GM21576 (cell line): Measurements from ENCODE around the gene TIMM50.

Experiments
- ATAC-seq: cut with Tn5 transposase; IDR thresholded peaks from one replicate; pipeline ENCODE4 v1.9.1; 2021; ENCODE audit warnings: mild to moderate bottlenecking, moderate library complexity; ENCODE audit not compliant: unreplicated experiment

TIMM50 gene

DNA sequence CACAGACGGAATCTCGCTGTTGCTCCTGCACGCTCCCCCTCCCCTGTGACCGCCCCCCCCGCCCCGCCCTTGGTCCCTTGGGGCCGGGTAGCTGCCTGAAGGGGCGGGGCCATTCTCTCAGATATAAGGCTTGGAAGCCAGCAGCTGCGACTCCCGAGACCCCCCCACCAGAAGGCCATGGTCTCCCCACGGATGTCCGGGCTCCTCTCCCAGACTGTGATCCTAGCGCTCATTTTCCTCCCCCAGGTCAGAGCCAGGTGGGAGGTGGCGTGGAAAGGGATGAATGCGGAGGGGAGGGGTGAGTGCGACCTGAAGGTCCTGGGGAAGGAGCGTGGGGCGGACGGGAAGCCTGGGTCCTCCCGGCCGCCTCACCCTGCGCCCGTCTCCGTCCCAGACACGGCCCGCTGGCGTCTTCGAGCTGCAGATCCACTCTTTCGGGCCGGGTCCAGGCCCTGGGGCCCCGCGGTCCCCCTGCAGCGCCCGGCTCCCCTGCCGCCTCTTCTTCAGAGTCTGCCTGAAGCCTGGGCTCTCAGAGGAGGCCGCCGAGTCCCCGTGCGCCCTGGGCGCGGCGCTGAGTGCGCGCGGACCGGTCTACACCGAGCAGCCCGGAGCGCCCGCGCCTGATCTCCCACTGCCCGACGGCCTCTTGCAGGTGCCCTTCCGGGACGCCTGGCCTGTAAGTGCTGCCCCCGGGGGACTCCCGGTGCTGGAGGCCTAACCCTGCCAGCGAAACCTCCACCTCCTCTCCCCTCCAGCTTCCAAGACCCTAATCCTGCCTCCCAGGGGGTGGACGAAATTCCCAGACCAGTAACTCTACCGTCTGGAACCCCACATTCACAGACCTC, 18.4 kb downstream of the TIMM50 start, which contains the start of gene DLL3:
DLL3 (plus strand) TSS at position 150 of the 845 bp plus-strand sequence; CDS start at position 178, 28 bp downstream.
- ATAC-seq, result no peak

DNA sequence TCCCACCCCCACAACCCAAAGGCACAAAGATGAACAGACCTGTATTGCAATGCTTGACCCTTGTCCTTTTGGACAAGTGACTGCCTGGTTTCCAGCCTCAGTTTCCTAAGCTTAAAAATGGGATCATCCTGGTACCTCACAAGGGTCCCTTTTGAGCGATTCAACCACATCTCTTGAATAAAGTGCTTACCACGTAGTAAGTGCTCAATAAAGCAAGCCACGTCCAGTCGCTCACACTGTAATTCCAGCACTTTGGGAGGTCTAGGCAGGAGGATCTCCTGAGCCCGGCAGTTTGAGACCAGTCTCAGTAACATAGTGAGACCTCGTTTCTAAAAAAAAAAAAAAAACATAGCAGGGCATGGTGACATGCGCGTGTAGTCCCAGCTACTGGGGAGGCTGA, 19.3 kb downstream of the TIMM50 start:
- no peak for ATAC-seq

DNA sequence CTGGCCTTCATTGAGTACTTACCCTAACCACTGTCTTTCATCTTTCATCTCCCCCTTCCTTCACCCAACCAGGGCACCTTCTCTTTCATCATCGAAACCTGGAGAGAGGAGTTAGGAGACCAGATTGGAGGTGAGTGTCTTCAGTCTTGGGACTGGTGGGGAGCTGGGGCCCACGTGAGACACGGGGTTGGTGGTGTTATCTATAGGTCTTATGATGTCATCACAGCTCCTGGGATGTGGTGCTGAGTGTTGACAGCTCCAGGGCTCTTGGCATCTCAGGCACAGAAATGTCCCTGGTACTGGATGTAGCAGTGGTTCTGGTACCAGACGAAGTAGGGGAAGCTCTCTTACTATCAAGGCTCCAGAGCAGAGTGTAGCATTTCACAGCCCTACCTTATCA, 19.9 kb downstream of the TIMM50 start:
- ATAC-seq, result no peak

DNA sequence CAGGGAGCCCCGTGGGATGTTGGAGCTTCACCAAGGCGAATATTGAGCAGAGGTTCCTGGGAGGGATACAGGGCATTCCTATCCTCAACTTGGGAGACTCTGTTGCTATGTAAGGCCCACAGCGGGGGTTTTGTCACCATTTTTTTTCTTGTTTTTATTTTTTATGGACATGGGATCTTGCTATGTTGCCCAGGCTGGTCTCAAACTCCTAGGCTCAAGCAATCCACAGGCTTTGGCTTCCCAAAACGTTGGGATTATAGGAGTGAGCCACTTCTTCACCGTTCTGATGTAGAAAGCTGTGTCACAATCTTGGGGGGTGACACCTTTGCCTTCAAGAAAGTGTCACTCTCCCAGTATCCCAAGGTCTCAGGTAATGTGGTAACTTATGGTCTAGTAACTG, 20.7 kb downstream of the TIMM50 start:
- no peak for ATAC-seq

DNA sequence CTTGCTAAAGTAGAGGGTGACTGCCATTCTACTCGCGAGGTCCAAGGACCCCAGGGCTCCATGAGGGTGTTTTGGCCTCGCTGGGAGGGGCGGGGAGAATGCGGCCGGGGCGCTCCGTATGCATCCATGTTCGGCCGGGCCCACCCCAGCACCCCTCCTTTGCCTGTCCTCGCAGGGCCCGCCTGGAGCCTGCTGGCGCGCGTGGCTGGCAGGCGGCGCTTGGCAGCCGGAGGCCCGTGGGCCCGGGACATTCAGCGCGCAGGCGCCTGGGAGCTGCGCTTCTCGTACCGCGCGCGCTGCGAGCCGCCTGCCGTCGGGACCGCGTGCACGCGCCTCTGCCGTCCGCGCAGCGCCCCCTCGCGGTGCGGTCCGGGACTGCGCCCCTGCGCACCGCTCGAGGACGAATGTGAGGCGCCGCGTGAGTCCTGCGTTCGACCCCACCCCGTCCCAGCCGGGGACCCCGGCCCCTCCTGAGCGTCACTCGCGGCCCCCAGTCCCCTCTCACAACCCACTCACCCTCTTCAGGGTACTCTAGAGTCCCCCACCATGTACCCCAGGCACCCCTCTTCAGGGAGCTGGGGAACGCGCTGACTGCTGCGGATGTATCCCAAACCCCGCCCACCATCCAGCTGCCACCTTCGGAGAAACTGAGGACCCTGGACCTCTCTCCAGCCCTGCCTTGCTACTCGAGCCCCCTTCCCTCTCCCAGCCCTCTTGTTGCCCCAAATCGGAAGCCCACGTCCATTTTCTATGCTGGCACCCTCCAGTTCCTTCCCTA, 22.2 kb downstream of the TIMM50 start:
- no peak for ATAC-seq

DNA sequence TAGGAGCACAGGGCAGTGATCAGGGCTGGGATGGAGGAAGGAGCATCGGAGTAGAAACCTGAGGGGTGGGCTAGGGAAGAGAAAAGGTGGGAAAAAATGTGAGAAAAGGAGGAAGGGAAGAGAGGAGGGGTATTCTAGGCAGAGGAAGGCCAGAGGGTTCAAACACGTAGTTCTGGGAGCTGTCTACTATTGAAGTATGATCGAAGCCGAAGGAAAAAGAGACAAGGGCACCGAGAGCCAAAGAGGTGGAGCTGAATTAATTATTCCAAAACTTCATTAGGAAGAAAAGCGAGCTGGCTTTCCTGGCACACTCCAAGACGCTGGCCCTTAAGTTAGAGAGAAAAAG, 25.9 kb downstream of the TIMM50 start:
- ATAC-seq, result no peak

DNA sequence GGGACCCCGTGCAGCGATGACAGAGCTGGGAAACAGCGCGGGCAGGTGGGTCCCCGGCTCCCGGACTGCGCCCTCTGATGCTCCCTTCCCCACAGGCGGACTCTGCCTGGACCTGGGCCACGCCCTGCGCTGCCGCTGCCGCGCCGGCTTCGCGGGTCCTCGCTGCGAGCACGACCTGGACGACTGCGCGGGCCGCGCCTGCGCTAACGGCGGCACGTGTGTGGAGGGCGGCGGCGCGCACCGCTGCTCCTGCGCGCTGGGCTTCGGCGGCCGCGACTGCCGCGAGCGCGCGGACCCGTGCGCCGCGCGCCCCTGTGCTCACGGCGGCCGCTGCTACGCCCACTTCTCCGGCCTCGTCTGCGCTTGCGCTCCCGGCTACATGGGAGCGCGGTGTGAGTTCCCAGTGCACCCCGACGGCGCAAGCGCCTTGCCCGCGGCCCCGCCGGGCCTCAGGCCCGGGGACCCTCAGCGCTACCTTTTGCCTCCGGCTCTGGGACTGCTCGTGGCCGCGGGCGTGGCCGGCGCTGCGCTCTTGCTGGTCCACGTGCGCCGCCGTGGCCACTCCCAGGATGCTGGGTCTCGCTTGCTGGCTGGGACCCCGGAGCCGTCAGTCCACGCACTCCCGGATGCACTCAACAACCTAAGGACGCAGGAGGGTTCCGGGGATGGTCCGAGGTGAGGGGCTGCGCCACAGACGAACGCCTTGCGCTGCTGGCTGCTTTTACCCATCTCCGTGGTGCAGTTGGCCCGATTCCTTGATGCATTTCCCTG, 26.5 kb downstream of the TIMM50 start:
- ATAC-seq, result no peak

DNA sequence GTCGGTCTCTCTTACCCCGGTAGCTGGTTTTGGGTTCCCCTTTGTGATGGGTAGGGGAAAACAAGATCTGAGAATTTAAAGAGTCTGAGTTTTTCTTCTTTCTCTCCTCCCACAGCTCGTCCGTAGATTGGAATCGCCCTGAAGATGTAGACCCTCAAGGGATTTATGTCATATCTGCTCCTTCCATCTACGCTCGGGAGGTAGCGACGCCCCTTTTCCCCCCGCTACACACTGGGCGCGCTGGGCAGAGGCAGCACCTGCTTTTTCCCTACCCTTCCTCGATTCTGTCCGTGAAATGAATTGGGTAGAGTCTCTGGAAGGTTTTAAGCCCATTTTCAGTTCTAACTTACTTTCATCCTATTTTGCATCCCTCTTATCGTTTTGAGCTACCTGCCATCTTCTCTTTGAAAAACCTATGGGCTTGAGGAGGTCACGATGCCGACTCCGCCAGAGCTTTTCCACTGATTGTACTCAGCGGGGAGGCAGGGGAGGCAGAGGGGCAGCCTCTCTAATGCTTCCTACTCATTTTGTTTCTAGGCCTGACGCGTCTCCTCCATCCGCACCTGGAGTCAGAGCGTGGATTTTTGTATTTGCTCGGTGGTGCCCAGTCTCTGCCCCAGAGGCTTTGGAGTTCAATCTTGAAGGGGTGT, 27.2 kb downstream of the TIMM50 start:
- no peak for ATAC-seq

DNA sequence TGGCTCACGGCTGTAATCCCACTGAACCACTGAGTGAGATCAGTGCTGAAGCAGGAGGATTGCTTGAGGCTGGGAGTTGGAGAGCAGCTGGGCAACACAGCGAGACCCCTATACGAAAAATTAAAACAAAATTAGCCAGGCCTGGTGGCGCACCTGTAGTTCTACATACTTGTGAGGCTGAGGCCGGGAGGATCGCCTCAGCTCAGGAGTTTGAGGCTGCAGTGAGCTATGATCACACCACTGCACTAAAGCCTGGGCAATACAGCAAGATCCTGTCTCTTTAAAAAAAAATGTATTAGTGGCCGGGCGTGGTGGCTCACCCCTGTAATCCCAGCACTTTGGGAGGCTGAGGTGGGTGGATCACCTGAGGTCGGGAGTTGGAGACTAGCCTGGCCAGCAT, 28.0 kb downstream of the TIMM50 start:
- no peak for ATAC-seq

DNA sequence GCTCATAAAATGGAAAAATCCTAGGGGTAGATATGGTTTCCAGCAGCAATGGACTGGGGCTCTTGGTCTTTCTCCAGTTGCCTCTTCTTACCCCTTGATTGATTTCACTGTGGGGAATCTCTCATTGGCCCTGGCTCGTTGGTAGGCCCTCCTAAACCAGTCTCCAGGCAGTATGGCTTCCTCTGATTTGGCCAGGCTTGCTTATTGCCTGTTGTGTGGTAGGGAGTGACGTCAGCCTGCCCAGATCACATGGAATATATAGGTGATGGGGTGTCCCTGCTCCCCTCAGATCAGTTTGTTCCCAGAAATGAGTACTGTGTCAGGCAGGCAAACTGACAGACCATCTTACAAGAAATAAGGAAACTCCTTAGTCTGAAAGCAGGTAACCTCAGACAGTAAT, 28.6 kb downstream of the TIMM50 start:
- ATAC-seq, result no peak

DNA sequence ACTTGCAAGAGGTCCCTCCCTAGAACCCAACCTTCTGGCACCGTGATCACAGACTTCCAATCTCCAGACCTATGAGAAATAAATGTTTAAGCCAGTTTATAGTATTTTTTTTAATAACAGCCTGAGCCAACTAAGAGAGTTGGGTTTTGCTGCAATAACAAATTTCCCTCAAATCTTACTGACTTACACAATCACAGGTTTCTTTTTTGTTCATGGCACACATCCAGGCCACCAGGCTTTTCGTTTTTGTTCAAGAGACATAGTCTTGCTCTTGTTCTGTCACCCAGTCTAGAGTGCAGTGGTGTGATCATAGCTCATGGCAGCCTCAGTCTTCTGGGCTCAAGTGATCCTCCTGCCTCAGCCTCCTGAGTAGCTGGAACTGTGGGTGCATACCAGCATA, 32.4 kb downstream of the TIMM50 start:
- no peak for ATAC-seq

DNA sequence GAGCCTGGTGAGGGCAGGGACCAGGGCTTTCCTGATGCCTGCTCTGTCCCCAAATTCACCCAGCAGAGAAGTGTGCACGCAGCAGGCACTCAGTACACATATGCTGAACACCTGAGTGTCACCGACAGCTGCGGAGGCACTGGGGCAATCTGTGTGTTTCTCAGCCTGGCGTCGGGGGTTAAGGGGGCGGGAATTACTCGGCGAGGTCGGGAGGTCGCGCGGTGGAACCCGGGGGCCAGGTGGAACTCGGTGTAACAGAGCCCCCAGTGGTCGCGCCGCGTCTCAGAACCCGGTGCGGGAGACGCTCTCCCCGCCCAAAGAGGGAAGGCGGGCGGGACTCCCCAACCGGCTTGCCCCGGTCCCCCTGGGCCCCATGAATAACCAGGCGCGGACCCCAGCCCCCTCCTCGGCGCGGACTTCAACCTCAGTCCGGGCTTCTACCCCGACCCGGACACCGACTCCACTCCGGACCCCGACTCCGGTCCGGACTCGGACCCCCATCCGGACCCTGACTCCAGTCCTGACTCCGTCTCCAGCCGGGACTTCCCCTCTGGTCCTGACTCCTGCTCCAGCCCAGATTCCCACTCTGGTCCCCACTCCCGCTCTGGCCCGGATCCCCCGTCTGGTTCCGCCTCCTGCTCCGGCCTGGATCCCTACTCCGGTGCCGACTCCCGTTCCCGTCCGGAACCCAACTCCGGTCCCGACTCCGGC, 34.4 kb downstream of the TIMM50 start, which contains the start of gene SELENOV:
SELENOV (plus strand) TSS at position 300 of the 711 bp plus-strand sequence; CDS start at position 374, 74 bp downstream.
- no peak for ATAC-seq

DNA sequence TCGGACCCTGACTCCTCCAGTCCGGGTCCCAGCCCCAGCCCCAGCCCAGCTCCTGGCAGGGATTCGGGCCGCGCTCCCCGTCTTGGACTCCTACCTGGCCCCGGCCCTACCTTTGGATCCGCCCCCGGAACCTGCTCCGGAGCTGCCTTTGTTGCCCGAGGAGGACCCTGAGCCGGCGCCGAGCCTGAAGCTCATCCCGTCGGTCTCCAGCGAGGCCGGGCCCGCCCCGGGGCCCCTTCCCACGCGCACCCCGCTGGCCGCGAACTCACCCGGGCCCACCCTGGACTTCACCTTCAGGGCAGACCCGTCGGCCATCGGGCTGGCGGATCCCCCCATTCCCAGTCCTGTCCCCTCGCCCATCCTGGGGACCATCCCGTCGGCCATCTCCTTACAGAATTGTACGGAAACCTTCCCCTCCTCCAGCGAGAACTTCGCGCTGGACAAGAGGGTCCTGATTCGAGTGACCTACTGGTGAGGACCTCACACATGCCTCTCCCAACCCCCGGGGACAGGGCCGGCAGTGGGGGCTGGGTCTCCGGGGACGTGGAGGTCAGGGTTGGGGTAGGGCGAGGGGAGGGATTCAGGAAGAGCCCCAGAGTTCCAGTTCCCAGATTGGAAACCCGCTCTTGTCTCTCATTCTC, 35.0 kb downstream of the TIMM50 start:
- ATAC-seq, result no peak

DNA sequence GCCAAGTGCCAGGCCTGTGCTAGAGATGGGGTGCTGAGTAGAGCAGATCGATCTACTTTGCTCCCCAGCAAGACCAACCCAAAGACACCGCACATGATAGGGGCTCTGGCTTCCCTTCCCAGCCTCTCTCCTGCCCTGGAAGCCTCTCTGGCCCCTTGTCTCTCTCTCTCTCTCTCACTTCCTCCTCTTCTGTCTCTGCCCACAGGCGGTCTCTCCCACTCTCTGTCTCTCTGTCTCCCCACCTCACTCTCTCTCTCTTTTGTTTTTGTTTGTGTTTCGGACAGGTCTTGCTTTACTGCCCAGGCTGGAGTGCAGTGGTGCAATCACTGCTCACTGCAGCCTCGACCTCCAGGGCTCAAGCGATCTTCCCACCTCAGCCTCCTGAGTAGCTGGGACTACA, 35.6 kb downstream of the TIMM50 start:
- no peak for ATAC-seq

DNA sequence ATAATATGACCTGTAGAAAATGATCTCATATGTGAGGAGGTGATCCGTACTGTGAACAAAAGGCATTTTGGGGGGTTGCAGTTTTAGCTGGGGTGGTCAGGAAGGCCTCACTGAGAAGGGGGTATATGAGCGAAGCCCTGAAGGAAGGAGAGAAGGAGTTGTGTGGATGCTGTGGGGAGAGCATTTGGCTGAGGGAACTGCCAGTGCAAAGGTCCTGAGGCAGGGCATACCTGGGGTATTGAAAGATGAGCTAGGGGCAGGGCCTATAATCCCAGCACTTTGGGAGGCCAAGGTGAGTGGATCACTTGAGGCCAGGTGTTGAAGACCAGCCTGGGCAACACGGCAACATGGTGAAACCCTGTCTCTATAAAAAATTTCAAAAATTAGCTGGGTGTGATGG, 36.8 kb downstream of the TIMM50 start:
- ATAC-seq, result no peak

DNA sequence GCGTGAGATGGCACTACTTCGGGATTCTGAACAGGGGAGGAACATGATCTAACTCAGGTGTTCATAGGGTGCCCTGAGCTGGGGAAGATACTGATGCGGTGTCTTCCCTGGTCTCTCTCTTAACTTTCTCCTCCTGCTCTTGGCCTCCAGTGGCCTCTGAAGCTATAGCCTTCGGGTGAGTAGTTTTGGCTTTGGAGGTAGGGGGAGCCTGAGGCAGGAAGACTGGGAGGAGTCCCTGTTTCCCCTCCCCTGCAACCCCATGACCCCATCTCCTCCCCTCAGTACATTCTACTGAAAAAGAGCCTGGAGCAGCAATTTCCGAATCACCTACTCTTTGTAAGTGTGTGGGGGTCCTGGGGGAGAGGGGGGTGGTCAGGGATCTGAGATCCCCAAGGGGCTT, 37.8 kb downstream of the TIMM50 start:
- ATAC-seq, result no peak

DNA sequence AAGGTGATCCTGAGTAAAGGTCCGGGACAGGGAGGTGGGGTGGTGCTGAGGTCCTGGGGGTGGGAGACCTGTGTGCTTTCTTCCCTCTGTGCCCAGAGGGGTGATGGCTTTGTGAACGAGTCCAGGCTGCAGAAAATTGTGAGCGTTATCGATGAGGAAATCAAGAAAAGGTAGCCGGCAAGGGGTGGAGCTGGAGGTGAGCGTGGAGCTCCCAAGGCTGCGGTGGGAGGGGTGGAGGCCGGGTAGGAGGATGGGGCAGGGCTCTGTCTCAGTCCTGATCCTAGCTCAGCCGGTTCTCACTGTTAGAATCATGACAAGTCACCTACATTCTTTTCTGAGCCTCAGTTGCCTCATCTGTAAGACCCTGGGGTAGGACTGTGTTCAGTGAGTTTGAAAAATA, 38.3 kb downstream of the TIMM50 start:
- no peak for ATAC-seq

DNA sequence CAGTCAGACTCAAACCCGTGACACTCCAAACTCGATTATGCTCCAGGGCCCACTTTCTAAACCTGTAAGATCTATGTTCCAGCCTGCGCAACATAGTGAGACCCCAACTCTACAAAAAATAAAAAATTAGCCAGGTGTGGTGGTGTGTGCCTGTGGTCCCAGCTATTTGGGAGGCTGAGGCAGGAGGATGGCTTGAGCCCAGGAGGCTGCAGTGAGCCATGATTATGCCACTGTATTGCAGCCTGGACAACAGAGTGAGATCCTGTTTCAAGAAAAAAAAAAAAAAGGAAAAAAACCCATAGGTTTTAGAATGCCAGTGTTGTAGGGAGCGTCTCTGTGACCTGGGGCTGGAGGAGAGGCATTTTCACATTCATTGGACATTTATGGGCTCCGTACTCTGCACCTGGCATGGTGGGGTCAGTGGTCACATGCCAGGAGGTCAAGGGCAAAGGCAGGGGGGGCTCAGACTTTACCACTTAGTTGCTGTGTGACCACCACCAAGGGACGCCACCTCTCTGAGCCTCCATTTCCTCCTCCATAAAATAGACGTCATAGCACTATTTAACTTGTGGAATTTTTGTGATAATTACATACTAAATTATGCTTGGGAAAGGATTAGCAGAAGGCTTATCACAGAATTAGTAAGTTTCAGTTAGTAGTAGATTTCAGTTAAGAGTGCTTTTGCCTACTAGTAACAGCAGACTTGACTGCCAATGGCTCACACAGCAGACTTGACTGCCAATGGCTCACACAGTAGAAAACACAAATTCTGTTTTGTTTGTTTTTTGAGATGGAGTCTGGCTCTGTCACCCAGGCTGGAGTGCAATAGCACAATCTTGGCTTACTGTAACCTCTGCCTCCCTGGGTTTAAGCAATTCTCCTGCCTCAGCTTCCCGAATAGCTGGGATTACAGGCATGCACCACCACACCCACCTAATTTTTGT, 40.2 kb downstream of the TIMM50 start:
- ATAC-seq, result no peak

DNA sequence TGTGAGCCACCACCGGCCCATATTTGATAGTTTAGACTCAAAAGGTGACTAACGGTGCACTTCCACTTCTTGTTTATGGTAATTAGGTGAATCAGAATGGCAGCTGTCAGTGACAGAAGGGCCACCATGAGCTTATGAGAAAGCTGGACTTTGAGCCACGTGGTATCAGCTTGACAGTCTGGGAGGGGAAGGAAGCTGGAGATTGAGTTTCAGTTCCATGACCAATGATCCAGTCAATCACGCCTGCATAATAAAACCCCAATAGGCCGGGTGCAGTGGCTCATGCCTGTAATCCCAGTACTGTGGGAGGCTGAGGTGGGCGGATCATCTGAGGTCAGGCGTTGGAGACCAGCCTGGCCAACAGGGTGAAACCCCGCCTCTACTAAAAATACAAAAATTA, 43.9 kb downstream of the TIMM50 start:
- no peak for ATAC-seq
